IPS-NIHi7 (cell line): ENCODE measurements around the gene PIAS3.

Experiments
- DNase-seq: peaks from one replicate; pipeline ENCODE4 v3.0.0; 2012; ENCODE audit warnings: mixed read lengths; ENCODE audit errors: extremely low spot score

PIAS3 gene

DNA sequence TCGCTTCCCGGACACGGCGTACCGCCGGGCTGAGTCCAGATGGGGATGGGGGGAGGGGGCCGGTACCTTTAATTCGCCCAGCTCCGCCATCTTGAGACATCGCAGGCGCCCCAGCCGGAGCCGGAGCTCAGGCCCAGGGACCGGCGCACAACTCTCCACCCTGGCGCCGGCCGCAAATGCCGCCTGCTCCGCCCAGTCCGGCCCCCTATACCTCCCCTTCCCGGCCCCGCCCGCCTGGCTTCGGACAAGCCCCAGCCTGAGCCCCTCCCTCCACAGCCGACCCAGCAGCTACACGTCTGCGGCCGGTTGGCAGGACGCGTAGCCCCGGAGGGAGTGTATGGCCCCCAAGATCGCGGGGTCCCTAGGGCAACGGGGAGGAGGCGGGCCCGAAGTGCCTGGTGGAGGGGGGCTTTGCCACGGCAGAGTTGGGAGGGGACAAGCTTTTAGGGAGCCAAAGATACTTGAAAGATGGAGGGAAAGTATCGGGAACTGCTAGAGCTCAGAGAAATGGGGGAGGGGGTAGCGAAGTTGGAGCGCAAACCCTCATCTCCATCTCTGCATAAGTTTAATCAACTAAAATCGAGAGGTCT, at the start of gene PIAS3:
TSS of gene PIAS3 (minus strand) at position 181 of the 590 bp plus-strand sequence. CDS start at position 90, 91 bp downstream.
- DNase-seq = peak; percentile 97

DNA sequence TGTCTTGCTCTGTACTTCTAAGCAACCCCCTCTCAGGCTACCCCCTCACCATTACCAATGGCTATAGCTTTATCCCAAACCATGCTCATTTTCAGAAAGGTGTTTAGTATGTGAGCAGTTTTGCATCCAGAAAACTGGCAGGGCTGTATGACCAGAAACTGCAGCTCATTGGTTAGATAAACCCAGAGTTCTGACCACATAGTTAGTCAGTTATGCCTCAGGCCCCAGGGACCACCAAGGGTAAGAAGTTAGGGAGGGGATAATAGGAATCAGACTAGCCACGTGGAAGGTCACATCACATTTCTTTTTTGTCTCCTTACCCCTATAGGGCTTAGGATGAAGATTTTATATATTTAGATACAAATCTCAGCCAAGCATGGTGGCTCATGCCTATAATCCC, 49.8 kb upstream of the PIAS3 start:
- DNase-seq = no peak

- DNase-seq = no peak
Observed at GRCh38 chr1:145906954-145907753, 48.3 kb upstream of the PIAS3 start.

DNA sequence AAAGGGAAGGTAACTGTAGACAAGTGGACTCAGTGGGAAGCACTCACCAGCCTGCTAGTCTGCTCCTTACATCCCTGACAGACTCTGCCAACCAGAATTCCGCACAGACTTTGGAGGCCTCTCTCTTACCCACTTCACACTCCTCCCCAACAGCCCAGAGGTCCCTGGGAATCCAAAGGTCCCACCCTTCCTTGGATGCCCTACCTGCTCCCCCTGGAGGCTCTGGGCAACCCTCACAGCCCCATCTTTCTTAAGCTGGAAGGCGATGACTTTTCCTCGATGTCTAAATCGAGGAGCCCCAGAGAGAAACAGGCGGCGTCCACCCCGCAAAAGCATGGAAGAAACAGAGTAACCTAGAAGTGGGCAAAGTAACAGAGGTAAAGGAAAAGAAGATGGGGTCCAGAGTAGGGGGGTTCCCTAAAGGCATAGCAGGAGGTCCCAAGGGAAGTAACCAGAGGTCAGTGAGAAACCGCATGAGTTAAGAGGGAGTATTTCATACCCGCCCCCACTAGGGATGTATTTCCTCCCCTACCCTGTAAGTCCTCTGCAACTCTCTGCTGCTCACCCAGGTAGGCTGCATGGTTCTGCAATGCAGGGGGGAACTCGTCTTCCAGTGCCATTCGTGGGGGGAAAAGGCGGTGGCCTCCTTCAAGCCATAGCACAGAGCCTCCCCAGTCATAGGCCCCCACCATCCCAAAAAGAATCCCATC, 42.6 kb upstream of the PIAS3 start:
- DNase-seq = peak; percentile 59

GRCh38 chr1:145898756-145899155, 39.9 kb upstream of the PIAS3 start:
- DNase-seq = no peak

DNA sequence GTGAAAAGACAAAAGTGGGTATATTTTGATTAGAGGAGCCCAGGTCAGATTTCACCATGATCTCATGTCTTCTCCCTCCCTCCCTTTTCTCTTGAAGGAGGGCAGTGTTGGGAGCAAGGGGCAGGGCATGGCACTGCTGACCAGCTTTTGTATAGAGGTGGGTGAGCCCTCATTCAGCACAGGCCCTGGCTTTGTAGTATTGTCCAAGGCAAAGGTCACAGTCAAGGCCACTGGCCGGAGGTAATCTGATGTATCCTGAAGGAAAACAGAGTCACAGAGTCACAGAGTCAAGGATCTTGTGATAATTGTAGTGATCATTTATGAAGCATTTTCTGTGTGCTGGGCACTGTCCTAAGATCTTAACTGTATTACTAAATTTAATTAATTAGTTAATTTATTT, 39.1 kb upstream of the PIAS3 start:
- no peak for DNase-seq

GRCh38 chr1:145895471-145895870, 36.6 kb upstream of the PIAS3 start:
- DNase-seq = no peak

DNA sequence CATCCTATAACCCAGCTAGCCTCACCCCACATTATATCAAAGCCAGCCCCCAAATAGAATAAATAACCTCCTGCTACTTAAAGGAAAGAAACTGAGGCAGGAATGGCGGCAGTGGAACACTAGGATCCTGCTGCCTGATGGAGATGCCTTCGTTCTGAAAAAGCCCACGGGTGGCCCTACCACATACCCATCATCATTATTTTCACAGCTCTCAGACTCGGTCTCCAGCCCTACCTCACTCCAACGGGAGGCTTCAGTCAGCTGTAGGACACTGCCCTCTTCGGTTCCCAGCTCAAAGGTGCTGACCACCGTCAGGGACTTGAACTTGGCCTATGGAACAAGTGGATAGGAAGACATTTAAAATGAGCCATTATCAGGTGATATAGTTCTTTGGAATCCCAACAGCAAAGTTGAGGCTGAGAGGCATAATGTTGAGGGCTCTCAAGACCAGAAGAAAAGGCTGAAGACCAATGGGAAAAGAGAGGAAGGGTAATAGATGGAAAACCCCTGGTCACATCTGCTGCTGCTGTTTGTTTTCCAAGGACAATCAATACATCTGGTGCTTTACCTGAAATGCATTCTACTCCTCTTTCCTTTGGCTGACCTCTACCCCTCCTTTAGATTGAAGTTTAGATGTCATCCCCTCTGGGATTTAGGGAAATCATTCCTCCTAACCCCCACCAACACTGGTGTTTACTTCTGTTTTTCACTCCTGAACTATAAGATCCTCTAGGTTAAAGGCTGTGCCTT, 34.6 kb upstream of the PIAS3 start:
- DNase-seq = no peak

GRCh38 chr1:145892486-145893087, 33.7 kb upstream of the PIAS3 start:
- DNase-seq = no peak

GRCh38 chr1:145891587-145892485, 33.0 kb upstream of the PIAS3 start:
- DNase-seq = peak; percentile 98

DNA sequence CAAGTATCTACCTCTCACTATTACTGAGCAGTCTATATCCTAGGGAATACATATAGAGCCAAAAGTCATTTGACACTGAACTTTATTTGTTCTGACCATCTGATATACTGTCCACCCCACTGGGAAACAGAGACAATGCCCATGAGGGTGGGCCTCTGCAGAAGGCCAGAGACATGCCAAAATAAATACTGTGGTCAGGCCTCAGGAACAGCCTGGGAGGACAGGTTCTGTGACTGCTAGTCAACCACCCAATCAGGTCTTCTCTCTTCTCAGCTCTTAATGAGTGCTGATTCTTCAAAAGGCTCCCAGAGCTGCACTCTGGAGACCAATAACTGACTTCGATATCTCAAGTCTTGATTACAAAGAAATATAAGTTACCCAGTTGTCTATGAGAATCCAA, 32.3 kb upstream of the PIAS3 start:
- DNase-seq = no peak

DNA sequence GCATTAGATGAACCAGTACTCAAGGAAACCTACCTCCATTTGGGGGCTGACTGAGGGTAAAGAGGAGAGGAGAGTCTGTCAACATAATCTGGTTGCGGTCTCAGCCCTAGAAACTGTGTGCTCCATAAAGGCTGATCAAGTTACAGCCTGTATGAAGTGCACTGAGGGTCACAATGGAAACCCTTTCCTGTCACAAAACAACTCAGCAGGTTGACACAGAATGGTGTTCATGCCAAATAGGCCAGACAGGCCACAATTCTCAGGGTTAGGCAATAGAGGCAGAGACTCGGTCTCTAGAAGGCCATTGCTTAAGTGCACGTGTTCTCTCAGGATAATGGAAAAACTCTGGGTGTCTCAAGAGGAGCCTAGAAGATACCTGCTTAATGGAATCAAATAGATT, 30.8 kb upstream of the PIAS3 start:
- no peak for DNase-seq

DNA sequence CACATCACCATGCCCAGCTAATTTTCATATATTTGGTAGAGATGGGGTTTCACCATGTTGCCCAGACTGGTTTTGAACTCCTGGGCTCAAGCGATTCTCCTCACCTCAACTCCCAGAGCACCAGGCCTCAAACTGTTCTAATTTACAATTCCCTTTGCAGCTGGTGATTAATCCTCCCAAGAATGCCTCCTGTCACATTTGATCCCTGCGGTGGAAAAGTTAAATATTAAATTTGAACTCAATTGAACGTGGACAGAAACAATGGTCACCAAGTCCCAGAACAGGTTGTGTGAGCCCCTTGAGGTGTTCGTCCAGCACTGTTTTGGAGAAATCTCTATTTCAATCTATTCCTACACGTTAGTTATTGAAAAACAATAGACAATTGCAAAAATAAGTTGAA, 28.8 kb upstream of the PIAS3 start:
- DNase-seq = no peak

- DNase-seq = no peak
Observed at GRCh38 chr1:145886816-145887215, 27.9 kb upstream of the PIAS3 start.

DNA sequence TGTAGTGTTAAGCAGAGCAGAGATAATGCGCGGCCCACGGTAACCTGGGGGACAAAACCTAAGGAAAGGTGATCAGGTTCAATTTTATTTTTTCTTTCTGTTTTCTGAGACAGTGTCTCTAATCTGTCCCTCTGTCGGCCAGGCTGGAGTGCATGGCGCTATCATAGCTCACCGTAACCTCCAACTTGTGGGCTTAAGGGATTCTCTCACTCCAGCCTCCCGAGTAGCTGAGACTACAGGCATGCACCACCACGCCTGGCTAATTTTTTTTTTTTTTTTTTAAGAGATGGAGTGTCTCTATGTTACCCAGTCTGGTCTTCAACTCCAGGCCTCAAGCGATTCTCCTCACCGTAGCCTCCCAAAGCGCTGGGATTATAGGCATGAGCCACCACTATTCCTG, 27.5 kb upstream of the PIAS3 start:
- no peak for DNase-seq

DNA sequence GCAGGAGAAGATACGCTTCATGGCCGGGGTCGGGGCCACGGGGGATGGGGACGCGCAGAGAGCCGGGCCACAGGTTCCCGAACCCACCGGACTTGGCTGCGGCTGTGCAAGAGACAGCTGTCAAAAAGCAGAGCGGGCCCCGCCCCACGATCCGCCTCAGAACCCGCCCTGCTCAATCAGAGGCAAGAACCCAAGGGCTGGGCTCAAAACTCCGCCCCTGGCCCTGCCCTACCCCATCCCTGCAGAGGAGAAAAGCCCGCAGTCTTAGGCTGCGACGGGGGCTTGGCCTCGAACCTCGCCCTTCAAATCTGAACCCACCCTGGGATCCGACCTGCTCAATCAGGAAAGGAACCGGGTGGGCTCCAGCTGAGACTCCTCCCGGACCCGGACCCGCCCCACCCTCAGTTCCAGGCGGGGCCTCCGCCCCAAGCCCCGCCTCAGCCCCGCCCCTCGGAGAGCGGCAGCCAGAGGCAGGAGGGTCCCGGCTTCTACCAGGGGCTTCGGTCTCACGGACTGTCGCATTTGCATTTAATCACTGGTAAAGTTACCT, 26.9 kb upstream of the PIAS3 start, which contains the start of gene ANKRD35:
TSS of gene ANKRD35 (minus strand) at position 129 of the 550 bp plus-strand sequence. CDS start at position 21, 108 bp downstream.
- peak; percentile 95 for DNase-seq

GRCh38 chr1:145884675-145885074, 25.8 kb upstream of the PIAS3 start:
- DNase-seq = no peak

DNA sequence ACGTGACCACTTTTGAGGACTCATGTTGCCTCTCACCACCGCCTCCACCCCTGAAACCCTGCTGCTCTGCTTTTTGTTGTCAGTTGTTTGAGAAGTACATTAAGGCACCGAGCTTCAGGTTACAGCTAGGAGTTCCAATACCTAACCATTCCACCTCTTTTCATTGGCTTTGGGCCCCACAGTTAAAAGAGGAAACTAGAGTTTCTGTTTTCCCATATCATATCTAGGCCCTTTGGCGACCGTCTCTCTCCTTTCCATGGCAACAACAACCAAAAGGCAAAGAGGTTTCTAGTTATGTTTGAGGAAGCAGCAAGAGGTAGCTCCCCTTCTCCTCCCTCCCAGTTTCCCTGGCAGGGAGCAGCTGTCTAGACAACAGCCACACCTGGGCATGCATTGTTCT, 20.9 kb upstream of the PIAS3 start:
- no peak for DNase-seq

GRCh38 chr1:145878724-145879123, 19.8 kb upstream of the PIAS3 start:
- no peak for DNase-seq

GRCh38 chr1:145877923-145878486, 19.1 kb upstream of the PIAS3 start:
- DNase-seq = no peak
